ENCODE data around the gene TNFSF13B.

The TNFSF13B gene

DNA sequence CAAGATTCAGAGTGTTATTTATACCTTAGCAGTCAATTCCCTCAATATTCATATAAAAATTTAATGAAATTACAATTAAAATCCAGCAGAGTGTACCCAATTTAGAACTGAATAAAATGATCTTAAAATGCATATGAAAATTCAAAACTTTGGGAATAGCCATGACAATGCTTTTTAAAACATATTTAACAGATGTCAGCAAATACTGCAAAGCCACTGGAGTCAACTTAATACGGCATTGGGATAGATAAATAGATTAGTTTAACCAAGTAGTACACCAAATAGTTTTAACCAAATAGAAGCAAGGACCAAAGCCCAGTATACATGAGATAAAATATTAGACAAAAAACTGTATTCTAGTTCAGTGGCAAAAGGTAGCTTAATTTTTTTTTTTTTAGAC is 79.8 kb downstream of the TNFSF13B start:
- no CpG with 5 or more reads among the region's 1 CpG for WGBS, 2 experiments (ENCODE audit: insufficient coverage in 2 of 2)
- H3K4me1 ChIP-seq (ENCODE audit: control insufficient read depth, insufficient read depth, low read length, poor library complexity, severe bottlenecking) = no peaks in the 10 kb centered on the region
- no peaks in the 10 kb centered on the region for H3K9me3 ChIP-seq (ENCODE audit: control insufficient read depth, low read length)
- H3K27ac ChIP-seq (ENCODE audit: low read depth, low read length, severe bottlenecking) = no peak overlapping the region
- H3K36me3 ChIP-seq (ENCODE audit: control insufficient read depth, insufficient read depth, low read length) = no peaks in the 10 kb centered on the region
- H3K4me3 ChIP-seq (ENCODE audit: extremely low read depth, insufficient read depth, low read length, poor library complexity, severe bottlenecking) = no peak overlapping the region

DNA sequence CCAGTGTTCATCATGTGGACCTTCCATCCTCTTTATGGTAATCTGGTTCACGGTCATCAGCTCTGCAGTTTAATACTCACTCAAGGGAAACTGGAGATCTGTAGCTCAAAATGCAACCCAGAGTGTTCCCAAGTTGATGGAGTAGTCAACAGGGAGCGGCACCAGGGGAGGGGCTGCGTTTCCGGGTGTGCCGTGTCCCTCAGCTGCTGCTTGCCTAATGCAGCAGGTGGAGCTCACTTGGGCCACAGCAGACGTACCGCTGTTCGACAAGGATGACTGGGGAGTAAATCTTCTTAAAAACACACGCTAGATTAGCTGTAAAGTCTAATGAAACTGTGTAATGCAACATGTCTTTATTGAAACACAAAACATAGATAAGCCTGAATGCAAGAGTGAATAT is 81.1 kb downstream of the TNFSF13B start:
- Histone ChIP-seq H3K9me3 (ENCODE audit: control insufficient read depth, low read length) (no peaks in the 10 kb centered on the region), H3K27ac (ENCODE audit: low read depth, low read length, severe bottlenecking) (no peak overlapping the region), H3K4me1 (ENCODE audit: control insufficient read depth, insufficient read depth, low read length, poor library complexity, severe bottlenecking) (no peaks in the 10 kb centered on the region), H3K4me3 (ENCODE audit: extremely low read depth, insufficient read depth, low read length, poor library complexity, severe bottlenecking) (no peak overlapping the region), H3K36me3 (ENCODE audit: control insufficient read depth, insufficient read depth, low read length) (no peaks in the 10 kb centered on the region)
- 93 to 95% methylated on average over 4 of the region's 9 CpGs for WGBS, 2 experiments (ENCODE audit: insufficient coverage in 2 of 2)

DNA sequence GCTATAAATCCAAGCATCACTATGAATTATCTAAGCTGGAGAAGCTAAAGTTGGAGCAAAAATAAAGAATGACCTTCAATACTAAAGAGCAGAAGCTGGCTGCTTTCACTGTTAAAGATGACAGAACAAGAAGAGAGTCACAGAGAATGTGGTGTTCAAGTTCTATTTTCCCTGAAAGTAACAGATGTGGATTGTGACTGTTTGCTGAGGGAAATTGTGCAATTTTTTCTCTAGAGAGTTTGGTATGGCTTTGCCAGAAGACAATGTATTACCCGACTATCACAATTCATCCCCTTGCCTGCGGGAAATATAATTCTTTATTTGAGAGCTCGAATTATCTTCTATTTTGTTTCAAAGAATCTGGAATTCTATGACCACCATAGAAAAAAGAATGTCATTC is 83.1 kb downstream of the TNFSF13B start:
- no peaks in the 10 kb centered on the region for H3K36me3 ChIP-seq (ENCODE audit: control insufficient read depth, insufficient read depth, low read length)
- H3K9me3 ChIP-seq (ENCODE audit: control insufficient read depth, low read length) = no peaks in the 10 kb centered on the region
- H3K4me3 ChIP-seq (ENCODE audit: extremely low read depth, insufficient read depth, low read length, poor library complexity, severe bottlenecking) = no peak overlapping the region
- H3K27ac ChIP-seq (ENCODE audit: low read depth, low read length, severe bottlenecking) = no peak overlapping the region
- WGBS, 2 experiments (ENCODE audit: insufficient coverage in 2 of 2) = 100% methylated on average over 1 of the region's 3 CpGs; no CpG with 5 or more reads in 1 of the 2 experiments
- H3K4me1 ChIP-seq (ENCODE audit: control insufficient read depth, insufficient read depth, low read length, poor library complexity, severe bottlenecking) = no peaks in the 10 kb centered on the region

DNA sequence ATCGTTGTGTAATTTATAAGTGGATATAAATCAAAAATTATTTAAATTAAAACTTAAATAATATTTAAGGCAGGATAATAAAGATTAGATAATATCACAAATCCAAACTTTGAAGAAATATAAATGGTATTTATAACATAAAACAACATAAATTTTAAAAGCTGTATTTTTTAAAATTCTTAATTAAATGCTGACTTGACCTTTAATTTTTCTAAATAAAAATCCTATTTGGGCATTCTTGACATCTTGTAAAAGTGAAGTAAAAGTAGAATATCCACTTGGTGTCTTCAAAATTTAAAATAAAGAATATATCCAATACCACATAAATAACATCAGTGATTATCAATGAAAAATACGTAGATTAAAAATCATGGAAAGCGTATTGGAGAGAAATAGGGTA is 87.7 kb downstream of the TNFSF13B start:
- no peak overlapping the region for H3K27ac ChIP-seq (ENCODE audit: low read depth, low read length, severe bottlenecking)
- H3K4me3 ChIP-seq (ENCODE audit: extremely low read depth, insufficient read depth, low read length, poor library complexity, severe bottlenecking) = no peak overlapping the region
- WGBS, 2 experiments (ENCODE audit: insufficient coverage in 2 of 2) = no CpG with 5 or more reads among the region's 3 CpGs
- H3K9me3 ChIP-seq (ENCODE audit: control insufficient read depth, low read length) = no peaks in the 10 kb centered on the region
- no peaks in the 10 kb centered on the region for H3K4me1 ChIP-seq (ENCODE audit: control insufficient read depth, insufficient read depth, low read length, poor library complexity, severe bottlenecking)
- H3K36me3 ChIP-seq (ENCODE audit: control insufficient read depth, insufficient read depth, low read length) = no peaks in the 10 kb centered on the region

All from mesodermal cell (in vitro differentiated cells).